H9 (cell line): Measurements from ENCODE around the gene MCAT. TPM values are rescaled to one million over a fixed set of nuclear protein-coding genes. Genes with fewer than 3 reads are reported as not detected.

ENCODE experiments used
- DNase-seq: peaks from one replicate; pipeline ENCODE4 v3.0.0-alpha.2; 2017
- H2AFZ ChIP-seq: one replicate; pipeline ENCODE4 v1.6.1; 2013; ENCODE audit warnings: mild to moderate bottlenecking, low read length, control low read depth, moderate library complexity
- H2AK5ac ChIP-seq: 2 replicates; pipeline ENCODE4 v1.6.1; 2013; ENCODE audit warnings: low read length, control low read depth, mixed read lengths; ENCODE audit not compliant: insufficient read length
- H2BK120ac ChIP-seq: one replicate; pipeline ENCODE4 v1.6.1; 2013; ENCODE audit warnings: low read depth, mild to moderate bottlenecking, low read length, control low read depth, inconsistent platforms; ENCODE audit not compliant: poor library complexity, severe bottlenecking
- H2BK12ac ChIP-seq: 2 replicates; pipeline ENCODE4 v1.6.1; 2013; ENCODE audit warnings: low read length, control low read depth, mixed read lengths, low read depth; ENCODE audit not compliant: insufficient read length
- H2BK15ac ChIP-seq: 2 replicates; pipeline ENCODE4 v1.6.1; 2013; ENCODE audit warnings: low read depth, low read length, control low read depth
- H2BK20ac ChIP-seq: one replicate; pipeline ENCODE4 v1.6.1; 2013; ENCODE audit warnings: low read depth, mild to moderate bottlenecking, low read length, control low read depth, inconsistent platforms; ENCODE audit not compliant: poor library complexity, severe bottlenecking
- H2BK5ac ChIP-seq: 2 replicates; pipeline ENCODE4 v1.6.1; 2013; ENCODE audit warnings: low read length, control low read depth, mixed read lengths; ENCODE audit not compliant: insufficient read length
- H3K14ac ChIP-seq: 2 replicates; pipeline ENCODE4 v1.6.1; 2013; ENCODE audit warnings: low read length, control low read depth; ENCODE audit not compliant: insufficient read depth
- H3K18ac ChIP-seq: 2 replicates; pipeline ENCODE4 v1.6.1; 2013; ENCODE audit warnings: low read depth, mild to moderate bottlenecking, mixed read lengths, low read length, control low read depth; ENCODE audit not compliant: insufficient read length
- H3K23ac ChIP-seq: 2 replicates; pipeline ENCODE4 v1.6.1; 2013; ENCODE audit warnings: low read length, control low read depth, mixed read lengths, low read depth; ENCODE audit not compliant: insufficient read length
- H3K23me2 ChIP-seq: 2 replicates; pipeline ENCODE4 v1.6.1; 2013; ENCODE audit warnings: low read depth, mild to moderate bottlenecking, mixed read lengths, low read length, control low read depth; ENCODE audit not compliant: insufficient read length, poor library complexity, severe bottlenecking
- H3K27ac ChIP-seq: 2 replicates; pipeline ENCODE4 v1.5.1; 2013; ENCODE audit warnings: low read length, control low read depth, mixed read lengths, low read depth; ENCODE audit not compliant: insufficient read length
- H3K27me3 ChIP-seq: 2 replicates; pipeline ENCODE4 v1.6.1; 2013; ENCODE audit warnings: low read length, control low read depth, inconsistent platforms; ENCODE audit not compliant: insufficient read depth
- H3K4ac ChIP-seq: 2 replicates; pipeline ENCODE4 v1.6.1; 2013; ENCODE audit warnings: low read depth, mild to moderate bottlenecking, control low read depth, inconsistent platforms, low read length, moderate library complexity
- H3K4me1 ChIP-seq: 2 replicates; pipeline ENCODE4 v1.6.1; 2013; ENCODE audit warnings: low read length, control low read depth, inconsistent platforms; ENCODE audit not compliant: insufficient read depth
- H3K4me2 ChIP-seq: 2 replicates; pipeline ENCODE4 v1.6.1; 2013; ENCODE audit warnings: low read length, control low read depth, mixed read lengths; ENCODE audit not compliant: insufficient read length, insufficient read depth
- H3K56ac ChIP-seq: 2 replicates; pipeline ENCODE4 v1.6.1; 2013; ENCODE audit warnings: low read depth, mild to moderate bottlenecking, mixed read lengths, low read length, control low read depth; ENCODE audit not compliant: insufficient read length
- H3K79me1 ChIP-seq: 2 replicates; pipeline ENCODE4 v1.6.1; 2013; ENCODE audit warnings: low read depth, mild to moderate bottlenecking, moderate library complexity, low read length, control low read depth, inconsistent platforms; ENCODE audit not compliant: insufficient read depth, poor library complexity, severe bottlenecking
- H3K79me2 ChIP-seq: 2 replicates; pipeline ENCODE4 v1.6.1; 2013; ENCODE audit warnings: low read length, control low read depth, inconsistent platforms; ENCODE audit not compliant: insufficient read depth
- H3K9ac ChIP-seq: 2 replicates; pipeline ENCODE4 v1.6.1; 2013; ENCODE audit warnings: low read length, control low read depth, mixed read lengths; ENCODE audit not compliant: insufficient read length; ENCODE audit errors: extremely low read depth
- H3K9me3 ChIP-seq: one replicate; pipeline ENCODE4 v1.6.1; 2013; ENCODE audit warnings: low read depth, low read length, inconsistent platforms; ENCODE audit not compliant: control insufficient read depth
- H3T11ph ChIP-seq: one replicate; pipeline ENCODE4 v1.6.1; 2013; ENCODE audit warnings: mild to moderate bottlenecking, low read length, control low read depth, inconsistent platforms
- H4K20me1 ChIP-seq: one replicate; pipeline ENCODE4 v1.6.1; 2013; ENCODE audit not compliant: control insufficient read depth, insufficient read length, insufficient read depth
- H4K5ac ChIP-seq: 2 replicates; pipeline ENCODE4 v1.6.1; 2013; ENCODE audit warnings: low read depth, mild to moderate bottlenecking, mixed read lengths, low read length, control low read depth; ENCODE audit not compliant: insufficient read length
- H4K8ac ChIP-seq: replicated peaks from 2 replicates; pipeline ENCODE4 v1.6.1; 2013; ENCODE audit warnings: low read length, control low read depth, mixed read lengths, low read depth; ENCODE audit not compliant: insufficient read length
- H4K91ac ChIP-seq: 2 replicates; pipeline ENCODE4 v1.6.1; 2013; ENCODE audit warnings: low read depth, mild to moderate bottlenecking, moderate library complexity, mixed read lengths, low read length, control low read depth; ENCODE audit not compliant: insufficient read length
- H3K27ac Mint-ChIP-seq, 3 experiments: 2 replicates in 2 of 3; 3 replicates in 1 of 3; pipeline ENCODE4 v1.8.0; 2020 to 2021; ENCODE audit warnings: mixed read lengths in 3 of 3, mild to moderate bottlenecking in 1 of 3, moderate library complexity in 1 of 3
- H3K27me3 Mint-ChIP-seq: 2 replicates; pipeline ENCODE4 v1.8.0; 2021; ENCODE audit warnings: low read depth, mild to moderate bottlenecking, moderate library complexity, mixed read lengths
- H3K36me3 Mint-ChIP-seq, 3 experiments: 2 replicates in 2 of 3; 3 replicates in 1 of 3; pipeline ENCODE4 v1.8.0; 2020 to 2021; ENCODE audit warnings: low read depth in 3 of 3, mixed read lengths in 3 of 3; ENCODE audit not compliant: insufficient read depth in 1 of 3
- H3K4me1 Mint-ChIP-seq, 2 experiments: 2 replicates each; pipeline ENCODE4 v1.8.0; 2020; ENCODE audit warnings: mixed read lengths in 2 of 2
- H3K4me3 Mint-ChIP-seq, 2 experiments: 2 replicates in 1 of 2; 3 replicates in 1 of 2; pipeline ENCODE4 v1.8.0; 2020 to 2021; ENCODE audit warnings: mild to moderate bottlenecking in 2 of 2, mixed read lengths in 2 of 2, moderate library complexity in 1 of 2
- H3K9me3 Mint-ChIP-seq, 2 experiments: 2 replicates in 1 of 2; 3 replicates in 1 of 2; pipeline ENCODE4 v1.8.0; 2020; ENCODE audit warnings: mild to moderate bottlenecking in 2 of 2, mixed read lengths in 2 of 2, moderate library complexity in 1 of 2
- WGBS: extraction: QIAGEN DNeasy Blood & Tissue Kit; methylation state at CpG from one replicate; pipeline ENCODE4 v1.1.7; 2013; ENCODE audit warnings: missing lambda C conversion rate, low lambda C conversion rate, mixed read lengths; ENCODE audit not compliant: insufficient read length; ENCODE audit errors: extremely low coverage; 5-methylcytosine and 5-hydroxymethylcytosine counted together
- total RNA-seq: library from RNA; stranded (reverse); gene quantifications from 2 replicates; pipeline ENCODE4 v1.2.1, GENCODE V29; 2021
- TF ChIP-seq, protein P1 (sequence below): fragments of 200-600 bp; sonication (generic); conservative IDR thresholded peaks from 3 replicates; pipeline ENCODE4 v1.8.0; 2021; ENCODE audit warnings: antibody characterized with exemption, mild to moderate bottlenecking

Gene MCAT
- total RNA-seq, 1 experiment from 2014 or later: 20.3 TPM

DNA sequence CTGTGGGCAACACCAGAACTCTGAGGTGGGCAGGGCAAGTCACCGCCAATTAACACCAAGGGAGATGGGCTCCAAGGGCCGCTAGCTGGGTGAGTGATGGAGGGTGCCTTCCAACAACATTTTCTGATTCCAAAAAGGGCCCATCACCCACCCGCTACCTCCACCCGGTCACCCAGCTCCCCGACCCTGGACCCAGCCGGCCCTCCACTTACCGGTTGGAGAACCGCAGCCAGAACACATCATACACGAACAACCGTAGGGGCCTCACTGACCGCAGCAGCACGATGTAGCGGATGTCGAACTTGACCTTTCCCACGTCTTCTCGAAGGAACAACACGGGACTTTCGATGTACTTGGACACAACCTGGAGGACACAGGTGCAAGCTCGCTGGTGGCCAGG lies 29.0 kb upstream of the MCAT start:
- peaks cover 20 to 75% (median 74%) of the 10 kb centered on the region in 3 experiments; a peak in 6 of 7 replicates for H3K36me3 Mint-ChIP-seq
- H3K4me1 ChIP-seq: no peaks in the 10 kb centered on the region
- no peak overlapping the region for H3K14ac ChIP-seq
- H3K4me1 Mint-ChIP-seq: no peaks in the 10 kb centered on the region
- H2BK5ac ChIP-seq: no peak overlapping the region
- no peaks in the 10 kb centered on the region for H3K23me2 ChIP-seq
- H3K9ac ChIP-seq: no peak overlapping the region
- no peak overlapping the region for H2AK5ac ChIP-seq
- H4K91ac ChIP-seq: no peak overlapping the region
- H2BK12ac ChIP-seq: no peak overlapping the region
- H3K9me3 ChIP-seq: no peaks in the 10 kb centered on the region
- no peak overlapping the region for H3K27ac ChIP-seq
- H2BK120ac ChIP-seq: no peak overlapping the region
- no peak overlapping the region for H3K18ac ChIP-seq
- no peaks in the 10 kb centered on the region for H3K79me2 ChIP-seq
- H3K79me1 ChIP-seq: no peaks in the 10 kb centered on the region
- no peak overlapping the region for H3K27ac Mint-ChIP-seq
- H4K20me1 ChIP-seq: no peaks in the 10 kb centered on the region
- no peak overlapping the region for H3K4me2 ChIP-seq
- no peak overlapping the region for H3K4ac ChIP-seq
- TF ChIP-seq, protein P1, sequence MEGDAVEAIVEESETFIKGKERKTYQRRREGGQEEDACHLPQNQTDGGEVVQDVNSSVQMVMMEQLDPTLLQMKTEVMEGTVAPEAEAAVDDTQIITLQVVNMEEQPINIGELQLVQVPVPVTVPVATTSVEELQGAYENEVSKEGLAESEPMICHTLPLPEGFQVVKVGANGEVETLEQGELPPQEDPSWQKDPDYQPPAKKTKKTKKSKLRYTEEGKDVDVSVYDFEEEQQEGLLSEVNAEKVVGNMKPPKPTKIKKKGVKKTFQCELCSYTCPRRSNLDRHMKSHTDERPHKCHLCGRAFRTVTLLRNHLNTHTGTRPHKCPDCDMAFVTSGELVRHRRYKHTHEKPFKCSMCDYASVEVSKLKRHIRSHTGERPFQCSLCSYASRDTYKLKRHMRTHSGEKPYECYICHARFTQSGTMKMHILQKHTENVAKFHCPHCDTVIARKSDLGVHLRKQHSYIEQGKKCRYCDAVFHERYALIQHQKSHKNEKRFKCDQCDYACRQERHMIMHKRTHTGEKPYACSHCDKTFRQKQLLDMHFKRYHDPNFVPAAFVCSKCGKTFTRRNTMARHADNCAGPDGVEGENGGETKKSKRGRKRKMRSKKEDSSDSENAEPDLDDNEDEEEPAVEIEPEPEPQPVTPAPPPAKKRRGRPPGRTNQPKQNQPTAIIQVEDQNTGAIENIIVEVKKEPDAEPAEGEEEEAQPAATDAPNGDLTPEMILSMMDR: no peak
- WGBS: no CpG with 5 or more reads among the region's 19 CpGs
- H3K9me3 Mint-ChIP-seq: no peaks in the 10 kb centered on the region
- H3K4me3 Mint-ChIP-seq: no peak overlapping the region
- no peak overlapping the region for H3K56ac ChIP-seq
- no peak overlapping the region for H3K23ac ChIP-seq
- no peak overlapping the region for H4K8ac ChIP-seq
- H2BK15ac ChIP-seq: no peak overlapping the region
- H2AFZ ChIP-seq: no peak overlapping the region
- no peaks in the 10 kb centered on the region for H3K27me3 ChIP-seq
- H4K5ac ChIP-seq: no peak overlapping the region
- DNase-seq: no peak
- H3K27me3 Mint-ChIP-seq: no peaks in the 10 kb centered on the region
- H2BK20ac ChIP-seq: no peak overlapping the region
- H3T11ph ChIP-seq: no peak overlapping the region
